Neural cell (in vitro differentiated cells): ENCODE results near the gene CES4A.

ENCODE experiments used
- CTCF ChIP-seq: fragments of 450-650 bp; IDR thresholded peaks from 2 replicates; pipeline ENCODE4 v1.5.1; 2014; ENCODE audit warnings: antibody characterized with exemption, mild to moderate bottlenecking, moderate library complexity; ENCODE audit not compliant: poor library complexity, severe bottlenecking
- EP300 ChIP-seq: fragments of 450-650 bp; conservative IDR thresholded peaks from 2 replicates; pipeline ENCODE4 v1.6.1; 2014; ENCODE audit warnings: antibody characterized with exemption, mild to moderate bottlenecking, moderate library complexity; ENCODE audit not compliant: poor library complexity, severe bottlenecking
- EZH2 ChIP-seq: fragments of 200-600, 300-800 bp; shearing (Covaris generic), sonication (generic); IDR thresholded peaks from 2 replicates; pipeline ENCODE4 v1.6.1; 2014; ENCODE audit warnings: antibody characterized with exemption, low read length, borderline replicate concordance, mild to moderate bottlenecking; ENCODE audit not compliant: insufficient read depth, poor library complexity, severe bottlenecking
- MXI1 ChIP-seq: fragments of 450-650 bp; conservative IDR thresholded peaks from 2 replicates; pipeline ENCODE4 v1.6.1; 2014; ENCODE audit warnings: antibody characterized with exemption, mild to moderate bottlenecking; ENCODE audit not compliant: poor library complexity, severe bottlenecking
- POLR2AphosphoS5 ChIP-seq: IDR thresholded peaks from 2 replicates; pipeline ENCODE4 v1.6.1; 2012
- RAD21 ChIP-seq: fragments of 450-650 bp; conservative IDR thresholded peaks from 2 replicates; pipeline ENCODE4 v1.6.1; 2014; ENCODE audit warnings: antibody characterized with exemption, mild to moderate bottlenecking, moderate library complexity
- REST ChIP-seq: IDR thresholded peaks from 2 replicates; pipeline ENCODE4 v1.6.1; 2012; ENCODE audit warnings: borderline replicate concordance
- SMC3 ChIP-seq: fragments of 450-650 bp; conservative IDR thresholded peaks from 2 replicates; pipeline ENCODE4 v1.6.1; 2014; ENCODE audit warnings: antibody characterized with exemption, mild to moderate bottlenecking, moderate library complexity; ENCODE audit not compliant: poor library complexity

GRCh38 chr16:66986559-66986958, 1.8 kb upstream of the CES4A start:
- no peak for TF ChIP-seq CTCF
- TF ChIP-seq EZH2: no peak
- no peak for TF ChIP-seq SMC3
- TF ChIP-seq EP300: no peak
- no peak for TF ChIP-seq MXI1
- TF ChIP-seq RAD21: no peak
- no peak for TF ChIP-seq POLR2AphosphoS5
- TF ChIP-seq REST: no peak
